GM19467 (cell line): ENCODE measurements around the gene RFX2.
"Not testable (repeated sequence)": the region's sequence is repeated elsewhere in the genome, so short reads cannot be mapped to it uniquely, and the experiment has no call there.

Experiments
- ATAC-seq: cut with Tn5 transposase; IDR thresholded peaks from one replicate; pipeline ENCODE4 v1.9.1; 2021; ENCODE audit warnings: mild to moderate bottlenecking, moderate library complexity; ENCODE audit not compliant: unreplicated experiment

The RFX2 gene

DNA sequence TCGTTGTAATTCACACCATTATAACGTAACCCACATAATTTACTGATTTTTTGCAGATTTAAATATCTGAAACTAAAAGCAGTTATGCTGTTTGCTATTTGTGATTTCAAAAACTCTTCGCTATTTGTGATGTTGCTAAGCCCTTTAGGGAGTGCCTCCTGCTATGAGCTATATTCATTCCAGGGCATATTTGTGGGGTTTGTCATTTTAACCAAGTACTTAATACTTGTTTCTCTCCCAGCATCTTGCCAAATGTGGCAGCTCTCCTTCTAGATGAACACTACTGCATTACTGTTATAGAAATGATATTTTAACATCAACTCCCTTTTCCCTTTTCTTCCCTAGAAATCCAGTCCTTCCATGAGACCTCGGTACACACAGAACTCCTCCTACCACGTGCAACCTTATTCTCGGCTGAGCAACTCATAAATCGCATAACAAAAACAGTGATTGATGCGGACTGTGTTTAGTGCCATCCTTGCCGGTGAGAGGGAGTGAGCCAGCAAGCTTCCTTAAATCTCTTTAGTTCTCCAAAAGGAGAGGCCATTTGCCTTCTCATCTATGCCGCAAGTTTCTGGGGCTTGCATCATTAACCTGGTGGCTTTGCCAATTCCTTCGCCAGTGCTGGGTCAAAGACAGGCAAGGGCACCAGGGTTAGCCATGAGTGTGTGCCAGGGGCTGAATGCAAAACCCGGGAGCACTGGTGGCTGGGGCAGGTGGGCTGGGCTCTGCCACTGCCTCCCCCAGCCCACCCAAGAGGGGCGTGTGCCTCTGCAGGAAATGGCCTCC lies 33.4 kb downstream of the RFX2 start:
- ATAC-seq, result no peak

DNA sequence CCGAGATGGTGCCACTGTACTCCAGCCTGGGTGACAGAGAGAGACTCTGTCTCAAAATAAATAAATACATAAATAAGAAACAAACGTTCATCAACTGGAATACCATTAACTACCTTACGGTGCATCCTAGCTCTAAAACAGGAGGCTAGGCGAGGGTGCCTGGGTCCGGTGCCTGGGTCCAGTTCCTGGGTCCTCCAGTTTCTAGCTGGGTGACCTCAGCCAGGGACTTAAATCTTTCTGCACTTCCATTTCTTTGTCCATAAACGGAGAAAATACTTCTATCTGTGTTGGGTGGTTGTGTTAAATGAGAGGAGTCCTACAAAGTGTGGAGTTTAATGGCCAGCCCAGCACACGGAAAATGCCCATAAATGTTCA lies 34.0 kb downstream of the RFX2 start:
- no peak for ATAC-seq

DNA sequence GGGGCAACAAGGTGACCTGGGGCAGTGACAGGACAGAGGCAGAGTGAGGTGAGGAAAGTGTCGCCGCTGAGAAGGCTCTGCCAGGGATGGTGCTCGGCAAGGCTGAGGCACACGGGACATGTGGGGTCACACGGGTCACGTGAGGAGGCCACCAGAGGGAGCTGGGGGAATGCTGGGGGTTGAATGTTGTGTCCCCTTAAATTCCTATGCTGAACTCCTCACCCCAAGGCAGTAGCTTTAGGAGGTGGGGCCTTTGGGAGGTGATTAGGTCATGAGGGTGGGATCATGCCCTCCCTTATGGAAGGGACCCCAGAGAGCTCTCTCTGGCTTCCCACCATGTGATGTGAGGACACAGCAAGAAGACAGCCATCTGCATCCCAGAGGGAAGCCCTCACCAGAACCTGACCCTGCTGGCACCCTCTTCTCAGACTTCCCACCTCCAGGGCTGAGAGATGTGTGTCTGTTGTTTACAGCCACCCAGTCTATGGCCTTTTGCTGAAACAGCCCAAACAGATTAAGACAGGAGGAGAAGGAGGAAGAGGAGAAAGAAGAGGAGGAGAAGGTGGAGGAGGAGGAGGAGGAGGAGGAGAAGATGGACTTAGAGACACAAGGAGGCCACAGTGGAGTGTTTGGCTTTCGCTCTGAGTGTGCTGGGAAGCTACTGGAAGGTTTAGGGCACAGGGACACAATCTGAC lies 35.4 kb downstream of the RFX2 start:
- no peak for ATAC-seq

DNA sequence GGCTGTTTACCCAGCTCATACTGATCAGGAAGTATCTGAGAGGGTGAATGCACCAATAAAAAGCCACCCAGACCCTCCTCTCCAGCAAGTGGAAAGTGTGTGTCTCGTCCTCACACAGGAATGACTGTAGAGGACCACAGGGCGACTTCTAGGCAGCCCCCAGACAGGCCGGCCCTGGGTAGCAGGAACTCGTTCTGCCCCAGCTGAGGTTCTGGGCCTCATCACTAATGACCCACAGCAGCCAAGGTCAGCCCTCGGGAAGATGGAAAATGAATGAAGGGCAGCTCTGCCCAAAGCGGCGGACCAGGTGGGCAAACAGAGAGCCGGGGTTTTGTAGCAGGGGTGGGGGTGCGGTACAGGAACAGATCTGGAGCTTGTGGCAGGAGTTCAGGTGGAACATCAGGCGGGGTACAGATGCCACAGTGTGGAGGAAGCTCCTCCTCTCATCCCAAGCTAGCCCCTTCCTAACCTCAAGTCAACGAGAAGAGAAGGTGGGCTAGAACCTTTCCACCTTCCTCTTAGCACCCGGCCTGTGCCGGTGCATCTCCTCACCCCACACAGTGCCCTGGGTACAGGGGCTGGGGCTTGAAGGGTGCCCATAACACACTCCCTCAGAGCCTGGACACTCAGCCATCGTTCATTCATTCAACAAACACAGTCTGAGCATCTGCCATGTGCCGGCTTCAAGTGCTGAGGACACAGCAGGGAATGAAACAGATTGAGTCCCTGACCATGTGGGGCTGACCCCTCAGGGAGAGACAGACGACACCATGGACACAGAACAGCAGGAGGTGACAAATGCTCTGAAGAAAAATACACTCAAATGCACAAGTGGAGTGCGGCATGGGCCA lies 36.2 kb downstream of the RFX2 start:
- no peak for ATAC-seq

- ATAC-seq, result not testable (repeated sequence)
Measured at GRCh38 chr19:6073233-6073632, 37.1 kb downstream of the RFX2 start.

DNA sequence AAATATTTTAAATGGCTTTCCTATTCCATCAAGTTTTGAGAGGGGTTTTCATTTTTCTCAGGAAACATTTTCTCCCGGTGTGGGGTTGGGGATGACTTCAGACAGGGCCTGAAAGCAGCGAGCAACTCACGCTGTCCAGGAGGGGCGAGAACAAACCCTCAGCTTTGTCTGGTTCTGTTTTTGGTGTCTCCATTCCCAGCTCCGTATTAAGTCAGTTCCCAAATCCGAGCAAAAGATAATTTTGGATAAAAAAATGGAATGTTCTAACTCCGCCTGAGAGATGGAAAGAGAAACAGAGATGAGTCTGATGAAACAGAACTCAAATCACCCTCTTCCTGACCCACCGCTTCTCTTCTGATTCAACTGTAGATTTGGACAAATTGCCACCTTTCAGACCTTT lies 38.4 kb downstream of the RFX2 start:
- ATAC-seq, result no peak

DNA sequence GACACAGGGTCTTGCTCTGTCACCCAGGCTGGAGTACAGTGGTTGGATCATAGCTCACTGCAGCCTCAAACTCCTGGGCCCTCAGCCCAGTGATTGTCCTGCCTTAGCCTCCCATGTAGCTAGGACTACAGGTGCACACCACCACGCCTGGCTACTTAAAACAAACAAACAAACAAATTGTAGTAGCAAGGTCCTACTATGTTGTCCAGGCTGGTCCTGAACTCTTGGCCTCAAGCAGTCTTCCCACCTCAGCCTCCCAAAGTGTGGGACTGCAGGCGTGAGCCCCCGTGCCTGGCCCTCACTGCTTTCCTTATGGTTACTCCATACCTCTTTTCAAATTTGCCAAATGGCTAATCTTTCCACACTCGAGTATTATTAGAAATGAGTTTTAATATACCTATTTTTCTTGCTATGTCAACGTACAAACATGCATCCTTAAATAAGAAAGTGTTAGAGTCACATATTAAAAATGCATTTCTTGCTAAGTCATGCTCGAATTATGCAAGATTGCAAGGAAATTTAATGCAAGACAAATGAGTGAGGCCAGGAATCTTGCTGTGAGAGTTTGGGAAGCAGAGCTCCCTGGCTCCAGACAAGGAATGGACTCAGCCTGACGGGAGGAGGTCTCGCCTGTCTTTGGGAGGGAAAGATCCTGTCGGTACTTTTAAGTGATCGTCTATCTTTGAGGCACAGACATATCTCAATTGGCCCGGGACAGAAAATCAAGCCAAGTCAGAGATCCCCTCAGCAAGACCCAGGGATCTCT lies 39.4 kb downstream of the RFX2 start:
- no peak for ATAC-seq

GRCh38 chr19:6070207-6070681 lies 40.1 kb downstream of the RFX2 start:
- no peak for ATAC-seq

GRCh38 chr19:6069268-6069791 lies 41.0 kb downstream of the RFX2 start:
- ATAC-seq, result no peak

GRCh38 chr19:6068711-6069110 lies 41.6 kb downstream of the RFX2 start:
- no peak for ATAC-seq

DNA sequence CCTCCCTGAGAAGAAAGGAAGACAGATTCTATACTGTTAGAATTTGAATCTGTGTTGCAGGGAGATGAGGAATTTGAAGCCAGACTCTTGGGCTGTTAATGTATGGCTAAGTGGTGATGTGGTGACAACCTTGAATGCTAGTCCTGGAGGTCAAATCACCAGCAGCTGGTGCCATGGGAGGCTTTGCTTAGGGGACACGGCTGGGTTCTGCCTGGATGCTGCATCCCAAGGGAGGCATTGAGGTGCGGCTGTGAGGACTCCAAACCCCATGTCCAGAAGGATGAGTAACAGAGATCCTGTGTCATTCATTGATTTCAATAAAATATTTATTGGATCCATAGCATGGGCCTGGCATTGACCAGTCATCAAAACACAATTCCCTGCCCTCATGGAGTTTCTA lies 42.3 kb downstream of the RFX2 start:
- ATAC-seq, result no peak

GRCh38 chr19:6066661-6067646 lies 43.3 kb downstream of the RFX2 start:
- no peak for ATAC-seq

- ATAC-seq, result no peak
Measured at GRCh38 chr19:6065685-6066374, 44.5 kb downstream of the RFX2 start.

DNA sequence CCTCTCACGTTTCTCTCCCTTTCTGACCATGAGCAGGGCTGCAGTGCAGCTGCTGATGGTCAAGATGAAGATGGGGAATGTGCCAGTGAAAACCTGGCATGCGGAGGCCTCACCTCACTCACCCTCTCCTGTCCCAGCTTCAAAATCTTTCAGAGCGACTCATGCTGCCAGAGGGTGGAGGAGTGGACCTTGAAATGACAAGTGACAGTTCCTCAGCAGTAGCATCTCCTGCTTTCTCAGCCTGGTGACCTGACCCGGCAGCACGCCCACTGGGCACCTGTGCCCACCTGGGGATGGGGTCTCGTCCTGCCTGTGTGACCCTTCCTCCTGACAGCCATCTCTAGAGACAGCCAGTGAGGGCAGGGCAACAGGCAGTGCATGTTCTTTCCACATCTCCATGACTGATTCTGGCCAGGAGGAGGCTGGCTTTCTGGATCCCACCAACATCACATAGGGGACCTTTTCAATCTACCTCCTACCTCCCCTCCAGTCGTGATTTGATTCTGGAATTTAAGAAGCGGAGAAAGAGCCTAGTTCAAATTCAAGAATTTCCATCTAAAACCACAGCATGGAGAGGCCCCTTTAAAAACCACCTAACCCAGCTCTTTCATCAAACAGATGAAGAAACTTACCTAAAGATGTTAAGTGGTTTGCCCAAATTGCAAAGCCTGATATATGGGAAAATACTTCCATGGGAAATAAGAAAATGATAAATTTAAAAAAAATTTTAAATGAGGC lies 45.8 kb downstream of the RFX2 start:
- no peak for ATAC-seq

DNA sequence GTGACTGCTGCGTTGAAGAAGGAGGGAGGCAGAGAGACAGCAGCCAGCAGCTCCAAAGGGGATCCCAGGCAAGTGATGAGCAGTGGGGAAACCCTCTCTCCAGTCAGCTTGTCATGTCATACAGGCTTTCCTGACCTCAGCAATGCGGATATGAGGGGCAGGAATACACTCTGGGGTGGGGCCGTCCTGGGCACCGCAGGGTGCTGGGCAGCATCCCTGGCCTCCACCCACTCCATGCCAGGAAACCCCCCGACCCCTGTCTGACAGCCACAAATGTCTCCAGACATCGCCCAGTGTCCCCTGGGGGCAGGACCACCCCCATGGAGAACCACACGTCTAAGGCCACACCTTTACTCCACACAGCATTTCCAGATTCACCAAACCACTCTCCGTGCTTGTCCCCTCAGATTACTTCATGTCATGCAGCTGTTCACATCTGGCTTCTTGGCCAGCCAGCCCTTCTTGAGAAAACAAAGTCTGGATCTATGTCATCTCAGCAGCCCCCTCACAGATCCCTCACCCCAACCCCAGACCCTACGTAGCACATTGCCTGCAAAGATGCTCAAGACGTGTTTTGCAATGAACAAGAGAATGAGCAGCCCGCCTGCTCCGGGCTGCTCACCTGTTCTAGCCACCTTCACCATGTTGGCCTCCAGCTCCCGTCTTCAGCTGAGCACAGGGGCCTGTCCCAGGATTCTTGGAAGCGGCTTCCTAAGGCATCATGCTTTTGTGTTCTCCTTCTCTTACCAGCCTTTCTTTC lies 46.5 kb downstream of the RFX2 start:
- no peak for ATAC-seq

GRCh38 chr19:6062961-6063575 lies 47.2 kb downstream of the RFX2 start:
- ATAC-seq, result no peak

- no peak for ATAC-seq
Measured at GRCh38 chr19:6062274-6062673, 48.0 kb downstream of the RFX2 start.
